Caco-2 (cell line): ENCODE measurements around the gene TBXA2R. TPM values are rescaled to one million over a fixed set of nuclear protein-coding genes. Genes with fewer than 3 reads are reported as not detected.

Experiments
- BruUV-seq: library from RNA; stranded (reverse); fragments of 400-500 nt; replicated peaks from 2 replicates; lab custom pipeline; 2021; lab: Mats Ljungman, UMichigan
- CTCF ChIA-PET: fragments of 300-600 bp; sonication (Branson Sonifier 250); formaldehyde crosslinking; loops from one replicate; lab custom pipeline; 2022; ENCODE audit warnings: antibody characterized with exemption; lab: Charles Lee
- POLR2A ChIA-PET: fragments of 300-600 bp; sonication (Branson Sonifier 250); formaldehyde crosslinking; loops from one replicate; lab custom pipeline; 2022; ENCODE audit warnings: antibody characterized with exemption; lab: Charles Lee
- DNase-seq, 2 experiments: peaks; one replicate each; pipeline versions ENCODE4 v3.0.0 to v3.0.0-alpha.2; 2020 to 2022
- H3K27me3 ChIP-seq: replicated peaks from 2 replicates; pipeline ENCODE4 v1.6.0; 2011; ENCODE audit warnings: low read length; ENCODE audit not compliant: control insufficient read depth, insufficient read depth
- H3K36me3 ChIP-seq: 2 replicates; pipeline ENCODE4 v1.5.1; 2011; ENCODE audit warnings: low read length; ENCODE audit not compliant: control insufficient read depth, insufficient read depth
- H3K4me1 ChIP-seq: fragments of 250-450 bp; sonication (Bioruptor Pico); 2 replicates; pipeline ENCODE4 v1.5.1; 2020; ENCODE audit warnings: mild to moderate bottlenecking
- H3K4me3 ChIP-seq: 2 replicates; pipeline ENCODE4 v1.5.1; 2011; ENCODE audit warnings: low read depth, mild to moderate bottlenecking, control low read depth, low read length
- H3K9me3 ChIP-seq: fragments of 250-450 bp; sonication (Bioruptor Pico); 2 replicates; pipeline ENCODE4 v1.5.1; 2020; ENCODE audit warnings: mild to moderate bottlenecking, moderate library complexity
- H3K27ac Mint-ChIP-seq: one replicate; pipeline ENCODE4 v1.8.0; 2022; ENCODE audit warnings: mixed read lengths; ENCODE audit not compliant: unreplicated experiment
- H3K27me3 Mint-ChIP-seq: one replicate; pipeline ENCODE4 v1.8.0; 2022; ENCODE audit warnings: mixed read lengths; ENCODE audit not compliant: insufficient read depth, unreplicated experiment
- H3K36me3 Mint-ChIP-seq: one replicate; pipeline ENCODE4 v1.8.0; 2022; ENCODE audit warnings: mild to moderate bottlenecking, mixed read lengths; ENCODE audit not compliant: insufficient read depth, unreplicated experiment
- H3K4me1 Mint-ChIP-seq: one replicate; pipeline ENCODE4 v1.8.0; 2022; ENCODE audit warnings: low read depth, mixed read lengths; ENCODE audit not compliant: unreplicated experiment
- H3K4me3 Mint-ChIP-seq: one replicate; pipeline ENCODE4 v1.8.0; 2022; ENCODE audit warnings: mild to moderate bottlenecking, moderate library complexity, mixed read lengths; ENCODE audit not compliant: unreplicated experiment
- H3K9me3 Mint-ChIP-seq: one replicate; pipeline ENCODE4 v1.8.0; 2022; ENCODE audit warnings: mixed read lengths; ENCODE audit not compliant: unreplicated experiment
- intact Hi-C: fragments of 100-400 bp; cut with micrococcal nuclease; formaldehyde crosslinking; loops from one replicate; pipeline ENCODE4 v1.10.0; 2022; ENCODE audit not compliant: unreplicated experiment
- total RNA-seq: library from RNA; stranded (reverse); gene quantifications from 2 replicates; pipeline ENCODE4 v1.2.3, GENCODE V29; 2022
- TF ChIP-seq, protein P1 (sequence below), 2 experiments: fragments of 200-600 bp in 1 of 2; IDR thresholded peaks; 1 replicate in 1 of 2; 2 replicates in 1 of 2; pipeline versions ENCODE4 v1.5.1 to v1.8.0; 2011 to 2022; ENCODE audit warnings: antibody characterized with exemption in 1 of 2, control low read depth in 1 of 2, inconsistent platforms in 1 of 2, low read depth in 1 of 2, low read length in 1 of 2, mild to moderate bottlenecking in 1 of 2, moderate library complexity in 1 of 2; ENCODE audit not compliant: insufficient read depth in 1 of 2, severe bottlenecking in 1 of 2, unreplicated experiment in 1 of 2

Gene TBXA2R
- total RNA-seq, 1 experiment from 2014 or later, result 0.11 TPM

DNA sequence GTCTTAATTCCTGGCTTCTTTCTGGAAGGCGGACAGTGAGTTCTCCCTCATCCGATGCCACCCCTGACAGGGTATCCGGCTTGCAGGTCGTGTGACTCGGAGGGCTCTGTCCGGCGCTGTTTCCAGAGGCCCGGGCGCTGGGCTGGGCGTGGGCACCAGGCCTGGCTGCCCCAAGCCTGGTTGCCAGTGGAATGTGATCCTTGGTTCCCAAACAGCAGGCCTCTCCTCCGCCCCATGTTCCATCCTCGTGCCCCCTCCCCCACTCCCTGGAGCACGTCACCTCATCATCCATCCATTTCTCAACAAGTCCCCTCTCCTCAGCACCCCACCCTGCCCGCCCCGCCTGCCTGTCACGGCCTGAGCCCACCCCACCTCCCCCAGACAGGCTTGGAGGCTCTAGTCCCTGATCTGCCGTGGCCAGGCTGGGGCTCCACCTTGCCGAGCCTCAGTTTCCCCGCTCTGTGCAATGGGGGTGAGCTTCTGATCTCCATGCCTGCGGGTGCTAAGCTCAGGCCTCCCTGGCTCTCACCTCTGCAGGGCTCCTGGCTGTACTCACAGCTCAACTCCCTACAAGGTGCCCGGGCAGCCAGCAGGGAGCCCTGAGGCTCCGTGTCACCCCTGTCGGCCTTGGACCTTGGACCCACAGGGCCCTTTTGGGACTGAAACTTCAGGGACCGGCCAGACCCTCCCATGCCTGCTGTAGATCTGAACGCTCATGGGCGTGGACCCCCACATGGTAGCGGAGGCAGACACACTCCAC, 2.3 kb downstream of the TBXA2R start:
- Histone ChIP-seq H3K9me3 (no peaks in the 10 kb centered on the region), H3K4me3 (no peak overlapping the region), H3K36me3 (no peaks in the 10 kb centered on the region), H3K27me3 (no peaks in the 10 kb centered on the region), H3K4me1 (peaks cover 5% of the 10 kb centered on the region; the same call in 1 of the 2 replicates)
- H3K27me3 Mint-ChIP-seq, result no peaks in the 10 kb centered on the region
- intact Hi-C loops, result no loop called here
- POLR2A ChIA-PET, result interaction anchor here (0.5 kb wide), 1 partner anchor 13 kb away, joined by 5 read pairs; no protein-coding TSS in a partner anchor
- H3K4me3 Mint-ChIP-seq, result no peak overlapping the region
- BruUV-seq, result no TSS peak
- TF ChIP-seq, protein P1, sequence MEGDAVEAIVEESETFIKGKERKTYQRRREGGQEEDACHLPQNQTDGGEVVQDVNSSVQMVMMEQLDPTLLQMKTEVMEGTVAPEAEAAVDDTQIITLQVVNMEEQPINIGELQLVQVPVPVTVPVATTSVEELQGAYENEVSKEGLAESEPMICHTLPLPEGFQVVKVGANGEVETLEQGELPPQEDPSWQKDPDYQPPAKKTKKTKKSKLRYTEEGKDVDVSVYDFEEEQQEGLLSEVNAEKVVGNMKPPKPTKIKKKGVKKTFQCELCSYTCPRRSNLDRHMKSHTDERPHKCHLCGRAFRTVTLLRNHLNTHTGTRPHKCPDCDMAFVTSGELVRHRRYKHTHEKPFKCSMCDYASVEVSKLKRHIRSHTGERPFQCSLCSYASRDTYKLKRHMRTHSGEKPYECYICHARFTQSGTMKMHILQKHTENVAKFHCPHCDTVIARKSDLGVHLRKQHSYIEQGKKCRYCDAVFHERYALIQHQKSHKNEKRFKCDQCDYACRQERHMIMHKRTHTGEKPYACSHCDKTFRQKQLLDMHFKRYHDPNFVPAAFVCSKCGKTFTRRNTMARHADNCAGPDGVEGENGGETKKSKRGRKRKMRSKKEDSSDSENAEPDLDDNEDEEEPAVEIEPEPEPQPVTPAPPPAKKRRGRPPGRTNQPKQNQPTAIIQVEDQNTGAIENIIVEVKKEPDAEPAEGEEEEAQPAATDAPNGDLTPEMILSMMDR (IDR thresholded peaks at IDR 0.05; ENCODE audit: insufficient read depth in 1 of 2, low read depth in 1 of 2, low read length in 1 of 2, severe bottlenecking in 1 of 2, unreplicated experiment in 1 of 2), result no peak
- no peak overlapping the region for H3K27ac Mint-ChIP-seq
- H3K9me3 Mint-ChIP-seq, result no peaks in the 10 kb centered on the region
- no peak for DNase-seq
- no peaks in the 10 kb centered on the region for H3K4me1 Mint-ChIP-seq
- CTCF ChIA-PET, result no interaction called here
- peaks cover 6% of the 10 kb centered on the region for H3K36me3 Mint-ChIP-seq

DNA sequence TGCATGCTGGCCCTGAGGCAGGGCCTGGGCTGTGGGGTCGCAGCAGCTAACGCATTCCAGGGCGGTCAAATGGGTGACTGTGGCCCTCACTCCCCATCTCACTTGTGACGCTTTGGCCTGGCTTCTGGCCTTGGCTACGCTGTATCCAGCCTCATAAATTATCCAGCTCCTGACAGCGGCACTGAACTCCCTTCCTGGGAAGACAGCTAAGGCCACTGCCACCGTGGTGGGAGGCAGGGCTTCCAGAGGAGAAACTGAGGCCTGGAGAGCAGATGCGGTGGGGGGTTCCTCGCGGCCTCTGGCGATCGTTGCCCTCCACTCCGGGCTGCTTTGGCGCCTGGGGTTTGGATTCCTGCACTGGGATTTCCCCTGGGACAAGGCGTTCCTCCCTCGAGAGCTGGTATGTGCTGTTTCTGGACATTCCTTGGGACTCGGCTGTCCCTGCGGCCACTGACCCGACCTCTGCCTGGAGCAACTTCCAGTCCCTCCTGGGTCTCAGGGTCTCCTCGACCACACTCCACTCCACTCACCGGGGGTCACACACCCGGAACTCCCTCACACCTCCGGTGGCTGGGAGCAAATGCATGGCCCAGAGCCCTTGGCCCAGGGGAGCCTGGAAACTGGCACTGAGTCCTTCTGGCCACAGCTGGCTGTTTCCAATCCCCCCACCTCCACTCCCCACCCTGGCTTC, 3.4 kb downstream of the TBXA2R start:
- no peaks in the 10 kb centered on the region for H3K27me3 ChIP-seq
- no peaks in the 10 kb centered on the region for H3K36me3 ChIP-seq
- H3K4me3 ChIP-seq, result no peak overlapping the region
- TF ChIP-seq, protein P1 (IDR thresholded peaks at IDR 0.05; ENCODE audit: insufficient read depth in 1 of 2, low read depth in 1 of 2, low read length in 1 of 2, severe bottlenecking in 1 of 2, unreplicated experiment in 1 of 2), result no peak
- H3K4me1 Mint-ChIP-seq, result no peaks in the 10 kb centered on the region
- H3K4me3 Mint-ChIP-seq, result no peak overlapping the region
- no peaks in the 10 kb centered on the region for H3K9me3 Mint-ChIP-seq
- H3K27me3 Mint-ChIP-seq, result no peaks in the 10 kb centered on the region
- H3K27ac Mint-ChIP-seq, result no peak overlapping the region
- H3K4me1 ChIP-seq, result peaks cover 5% of the 10 kb centered on the region; the same call in 1 of the 2 replicates
- intact Hi-C loops, result no loop called here
- no peak for DNase-seq
- ChIA-PET CTCF (no interaction called here), POLR2A (no interaction called here)
- H3K9me3 ChIP-seq, result no peaks in the 10 kb centered on the region
- no TSS peak for BruUV-seq
- peaks cover 6% of the 10 kb centered on the region for H3K36me3 Mint-ChIP-seq

DNA sequence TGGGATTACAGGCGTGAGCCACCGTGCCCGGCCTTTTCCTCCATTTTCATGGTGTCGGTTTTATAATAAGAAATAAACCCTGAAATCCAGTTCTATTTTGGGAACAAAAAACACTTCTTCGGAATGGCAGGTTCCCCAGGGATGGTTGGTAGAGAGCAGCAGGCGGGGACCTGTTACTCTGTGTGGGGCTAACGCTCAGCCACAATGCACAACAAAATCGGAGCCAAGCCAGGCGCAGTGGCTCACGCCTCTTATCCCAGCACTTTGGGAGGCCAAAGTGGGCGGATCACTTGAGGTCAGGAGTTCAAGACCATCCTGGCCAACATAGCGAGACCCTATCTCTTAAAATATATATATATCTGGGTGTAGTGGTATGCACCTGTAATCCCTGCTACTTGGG, 5.7 kb downstream of the TBXA2R start:
- TF ChIP-seq, protein P1 (IDR thresholded peaks at IDR 0.05; ENCODE audit: insufficient read depth in 1 of 2, low read depth in 1 of 2, low read length in 1 of 2, severe bottlenecking in 1 of 2, unreplicated experiment in 1 of 2), result no peak
- Mint-ChIP-seq H3K4me1 (no peaks in the 10 kb centered on the region), H3K27ac (no peak overlapping the region), H3K27me3 (no peaks in the 10 kb centered on the region), H3K4me3 (no peak overlapping the region), H3K9me3 (no peaks in the 10 kb centered on the region), H3K36me3 (no peaks in the 10 kb centered on the region)
- Histone ChIP-seq H3K4me3 (no peak overlapping the region), H3K9me3 (no peaks in the 10 kb centered on the region), H3K27me3 (no peaks in the 10 kb centered on the region), H3K36me3 (no peaks in the 10 kb centered on the region), H3K4me1 (peaks cover 5% of the 10 kb centered on the region; the same call in 1 of the 2 replicates)
- no TSS peak for BruUV-seq
- DNase-seq, result no peak
- ChIA-PET CTCF (no interaction called here), POLR2A (no interaction called here)
- intact Hi-C loops, result no loop called here
